Putamen (tissue), 1 donor: ENCODE data around the gene RPS29.
"Not testable (repeated sequence)": the region's sequence is repeated elsewhere in the genome, so short reads cannot be mapped to it uniquely, and the experiment has no call there.

Experiments used
- DNase-seq: peaks from one replicate; pipeline ENCODE4 v3.0.0-alpha.2; 2016; ENCODE audit warnings: low spot score

RPS29 gene

DNA sequence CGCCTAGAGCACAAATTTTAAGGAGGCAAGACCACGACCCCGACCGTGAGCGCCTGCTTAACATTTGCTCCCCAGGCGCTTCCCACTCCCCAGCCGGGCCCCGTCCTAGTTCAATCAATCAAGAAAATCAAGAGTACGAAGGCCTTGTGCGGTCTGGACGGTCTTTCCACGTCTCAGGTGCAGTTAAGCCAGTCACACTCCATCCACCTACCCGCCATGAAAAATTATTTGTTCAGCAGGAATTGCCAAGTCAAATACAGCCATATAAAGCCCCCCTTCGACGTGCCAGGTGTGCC lies 12.0 kb upstream of the RPS29 start:
- no peak for DNase-seq

- no peak for DNase-seq
Measured at GRCh38 chr14:49594347-49595091, 8.3 kb upstream of the RPS29 start.

- no peak for DNase-seq
Measured at GRCh38 chr14:49593016-49593415, 6.8 kb upstream of the RPS29 start.

DNA sequence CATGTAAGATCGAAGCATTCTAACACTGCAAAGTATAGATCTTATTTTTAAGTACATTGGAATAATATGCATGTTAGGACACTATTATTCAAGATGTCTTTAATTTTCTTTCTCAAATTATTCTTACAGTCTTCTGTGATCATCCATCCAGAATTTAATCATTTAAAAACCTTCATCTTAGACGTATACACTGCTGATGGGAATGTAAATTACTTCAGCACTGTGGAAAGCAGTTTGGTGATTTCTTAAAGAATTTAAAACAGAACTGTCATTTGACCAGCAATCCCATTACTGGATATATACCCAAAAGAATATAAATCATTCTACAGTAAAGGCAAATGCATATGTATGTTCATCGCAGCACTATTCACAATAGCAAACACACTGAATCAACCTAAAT lies 3.2 kb upstream of the RPS29 start:
- DNase-seq: no peak

GRCh38 chr14:49586673-49587460 lies 687 bp upstream of the RPS29 start:
- peak; percentile 65 for DNase-seq

DNA sequence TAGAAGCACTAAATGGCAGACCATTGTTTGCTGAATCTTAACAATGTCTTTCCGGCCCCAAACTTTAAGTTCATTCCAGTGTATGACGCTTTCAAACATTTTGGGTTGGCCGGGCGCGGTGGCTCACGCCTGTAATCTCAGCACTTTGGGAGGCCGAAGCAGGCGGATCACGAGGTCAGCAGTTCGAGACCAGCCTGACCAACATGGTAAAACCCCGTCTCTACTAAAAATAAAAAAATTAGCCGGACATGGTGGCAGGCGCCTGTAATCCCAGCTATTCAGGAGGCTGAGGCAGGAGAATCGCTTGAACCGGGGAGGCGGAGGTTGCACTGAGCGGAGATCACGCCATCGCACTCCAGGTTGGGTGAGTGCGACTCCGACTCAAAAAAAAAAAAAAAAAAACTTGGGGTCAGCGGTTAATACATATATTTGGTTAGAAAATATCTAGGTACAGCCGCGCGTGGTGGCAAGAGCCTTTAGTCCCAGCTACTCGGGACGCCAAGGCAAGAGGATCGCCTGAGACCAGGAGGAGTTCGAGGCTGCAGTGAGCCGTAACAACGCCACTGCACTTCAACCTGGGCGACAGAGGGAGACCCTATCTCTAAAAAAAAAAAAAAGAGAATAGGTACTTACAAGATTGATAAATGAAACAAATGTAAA lies 1.1 kb downstream of the RPS29 start:
- DNase-seq: not testable (repeated sequence)

DNA sequence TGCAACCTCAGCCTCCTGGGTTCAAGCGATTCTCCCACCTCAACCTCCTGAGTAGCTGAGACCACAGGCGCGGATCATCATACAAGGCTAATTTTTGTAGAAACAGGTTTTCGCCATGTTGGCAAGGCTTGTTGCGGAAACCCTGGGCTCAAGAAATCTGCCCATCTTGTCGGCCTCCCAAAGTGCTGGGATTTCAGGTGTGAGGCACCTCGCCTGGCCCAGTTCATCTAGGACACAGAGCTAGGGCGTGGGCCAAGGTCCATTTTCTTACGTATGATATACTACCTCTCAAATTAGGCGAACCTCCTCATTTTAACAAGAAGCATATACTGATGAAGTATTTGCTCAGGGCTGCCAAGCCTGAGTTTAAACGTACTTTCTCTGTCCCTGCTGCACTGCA lies 2.1 kb downstream of the RPS29 start:
- DNase-seq: no peak

- no peak for DNase-seq
Measured at GRCh38 chr14:49583629-49584028, 2.6 kb downstream of the RPS29 start.

- DNase-seq: no peak
Measured at GRCh38 chr14:49582113-49582977, 3.8 kb downstream of the RPS29 start.

DNA sequence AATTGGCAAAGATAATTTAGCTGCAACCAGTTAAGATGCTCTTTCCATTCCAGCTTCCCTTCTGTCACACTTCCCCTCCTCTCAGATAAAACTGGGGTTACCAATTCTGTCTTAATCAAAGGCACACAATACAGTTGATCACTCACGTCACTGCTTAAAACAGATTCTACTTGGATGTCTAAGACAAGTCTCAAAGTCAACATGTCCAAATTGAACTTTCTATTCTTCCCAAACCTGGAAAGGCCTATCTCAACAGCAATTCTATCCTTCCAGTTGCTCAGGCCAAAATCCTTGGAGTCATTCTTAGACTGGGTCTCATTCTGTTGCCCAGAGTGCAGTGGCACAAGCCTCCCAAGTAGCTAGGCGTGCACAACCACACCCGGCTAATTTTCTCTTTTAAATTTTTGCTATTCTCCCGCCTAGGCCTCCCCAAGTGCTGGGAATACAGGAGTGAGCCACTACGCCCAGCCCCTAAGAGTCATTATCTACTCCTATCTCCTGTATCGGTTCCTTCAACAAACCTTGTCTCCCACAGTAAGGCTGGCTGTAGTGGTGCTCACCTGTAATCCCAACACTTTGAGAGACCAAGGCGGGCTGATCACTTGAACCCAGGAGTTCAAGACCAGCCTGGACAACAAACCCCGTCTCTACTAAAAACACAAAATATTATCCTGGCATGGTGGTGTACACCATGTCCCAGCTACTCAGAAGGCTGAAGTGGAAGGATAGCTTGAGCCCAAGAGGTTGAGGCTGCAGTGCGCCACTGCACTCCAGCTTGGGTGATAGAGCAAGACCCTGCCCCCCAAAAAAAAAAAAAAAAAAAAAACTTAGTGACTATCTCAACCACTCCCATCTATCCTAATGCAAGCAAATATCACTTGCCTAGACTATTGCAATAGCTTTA lies 4.7 kb downstream of the RPS29 start:
- DNase-seq: no peak

- no peak for DNase-seq
Measured at GRCh38 chr14:49579841-49580240, 6.3 kb downstream of the RPS29 start.

GRCh38 chr14:49578141-49578540 lies 8.0 kb downstream of the RPS29 start:
- no peak for DNase-seq

DNA sequence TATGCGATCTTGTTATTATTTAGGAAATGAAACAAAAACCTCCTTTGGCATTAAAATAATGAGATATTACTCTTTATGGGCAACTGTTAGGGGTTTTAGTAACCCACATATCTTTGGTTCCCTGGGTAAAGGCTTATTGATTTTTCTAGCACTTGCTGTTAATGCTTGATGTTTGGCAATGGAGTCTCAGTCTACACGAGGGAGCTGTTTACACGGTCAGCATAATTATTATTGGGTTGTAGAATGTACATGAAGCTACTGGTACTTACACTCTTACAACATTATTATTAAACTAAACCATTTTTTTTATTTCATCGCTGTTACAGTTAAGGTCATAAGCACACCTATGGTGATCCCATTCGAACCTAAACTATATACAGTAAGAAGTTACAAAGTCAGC lies 12.1 kb downstream of the RPS29 start:
- no peak for DNase-seq

DNA sequence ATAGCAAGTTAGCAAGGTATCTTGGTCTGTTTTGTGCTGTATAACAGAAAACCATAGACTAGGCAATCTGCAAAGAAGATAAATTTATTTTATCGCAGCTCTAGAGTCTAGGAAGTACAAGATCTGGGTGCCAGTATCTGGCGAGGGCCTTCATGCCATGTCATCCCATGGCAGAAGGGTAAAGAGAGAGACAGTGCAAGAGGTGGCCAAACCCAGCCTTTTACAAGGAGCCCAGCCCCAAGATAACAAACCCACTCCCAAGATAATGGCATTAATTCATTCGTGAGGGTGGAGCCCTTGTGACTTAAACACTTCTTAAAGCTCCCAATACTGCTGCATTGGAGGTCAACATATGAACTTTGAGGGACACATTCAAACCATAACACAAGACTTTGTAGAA lies 16.9 kb downstream of the RPS29 start:
- no peak for DNase-seq

GRCh38 chr14:49566714-49567113 lies 19.5 kb downstream of the RPS29 start:
- DNase-seq: no peak

GRCh38 chr14:49559979-49560768 lies 26.0 kb downstream of the RPS29 start:
- no peak for DNase-seq

GRCh38 chr14:49553892-49554291 lies 32.3 kb downstream of the RPS29 start:
- DNase-seq: no peak

- no peak for DNase-seq
Measured at GRCh38 chr14:49553106-49553505, 33.1 kb downstream of the RPS29 start.

DNA sequence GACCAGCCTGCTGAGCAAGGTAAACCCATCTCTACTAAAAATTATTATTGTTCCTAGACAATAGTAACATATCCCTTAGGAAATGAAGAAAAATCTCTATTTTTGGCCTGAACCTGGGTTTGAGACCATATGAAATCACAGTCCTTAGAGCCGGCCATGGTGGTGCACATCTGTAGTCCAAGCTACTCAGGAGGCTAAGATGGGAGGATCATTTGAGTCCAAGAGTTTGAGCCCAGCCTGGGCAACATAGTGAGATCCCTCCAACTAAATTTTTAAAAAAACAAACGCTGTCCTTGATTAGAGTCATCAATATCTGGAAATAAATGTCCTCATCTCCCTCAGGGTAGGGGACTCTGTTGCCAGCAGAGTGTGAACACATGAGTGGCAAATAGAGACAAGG lies 34.6 kb downstream of the RPS29 start:
- DNase-seq: no peak
